ENCODE measurements around the gene CINP.

The CINP gene

GRCh38 chr14:102362545-102363181 is at the start of gene CINP, which contains the start of gene TECPR2:
Gene CINP, minus strand, starts transcription at chr14:102362890. Its CDS starts 39 bp downstream, at chr14:102362851.
Gene TECPR2, plus strand, starts transcription at chr14:102362941. Its CDS starts 13,781 bp downstream, at chr14:102376722.
- H3K27ac ChIP-seq (ENCODE audit: low read length): peak within 1 kb of the TSS; percentile 91
- TF ChIP-seq CTCF (IDR thresholded peaks at IDR 0.05; ENCODE audit: low read depth, low read length) (no peak), EZH2phosphoT487 (IDR thresholded peaks at IDR 0.05; ENCODE audit: low read depth) (no peak)

GRCh38 chr14:102408724-102409123 is 46.0 kb upstream of the CINP start:
- H3K27ac ChIP-seq (ENCODE audit: low read length): no peak overlapping the region
- H3K9me3 ChIP-seq (ENCODE audit: insufficient read depth, low read length): no peaks in the 10 kb centered on the region
- no peaks in the 10 kb centered on the region for H3K36me3 ChIP-seq (replicated peaks; ENCODE audit: low read depth, low read length)
- H3K4me3 ChIP-seq (ENCODE audit: low read length): no peak overlapping the region
- no peaks in the 10 kb centered on the region for H3K27me3 ChIP-seq (ENCODE audit: low read depth, low read length)
- no peaks in the 10 kb centered on the region for H4K20me1 ChIP-seq (ENCODE audit: insufficient read depth, low read length)
- H2AFZ ChIP-seq (ENCODE audit: low read depth, low read length): no peak overlapping the region
- no peak for TF ChIP-seq CTCF (IDR thresholded peaks at IDR 0.05; ENCODE audit: low read depth, low read length)
- no peak for TF ChIP-seq EZH2phosphoT487 (IDR thresholded peaks at IDR 0.05; ENCODE audit: low read depth)
- H3K4me2 ChIP-seq (ENCODE audit: low read length): no peak overlapping the region
- H3K4me1 ChIP-seq (ENCODE audit: low read length): no peaks in the 10 kb centered on the region
- H3K79me2 ChIP-seq (ENCODE audit: low read length): no peaks in the 10 kb centered on the region
- no peak overlapping the region for H3K9ac ChIP-seq (ENCODE audit: low read length)

More at GRCh38 chr14:102362545-102363181, at the start of gene CINP, which contains the start of gene TECPR2:
- H3K4me2 ChIP-seq (ENCODE audit: low read length): peak within 1 kb of the TSS; percentile 89
- no peaks in the 10 kb centered on the region for H3K27me3 ChIP-seq (ENCODE audit: low read depth, low read length)
- peaks cover 6% of the 10 kb centered on the region for H3K36me3 ChIP-seq (replicated peaks; ENCODE audit: low read depth, low read length)
- H2AFZ ChIP-seq (ENCODE audit: low read depth, low read length): peak within 1 kb of the TSS; percentile 50
- H4K20me1 ChIP-seq (ENCODE audit: insufficient read depth, low read length): no peaks in the 10 kb centered on the region
- peaks cover 13% of the 10 kb centered on the region for H3K79me2 ChIP-seq (ENCODE audit: low read length)
- H3K9me3 ChIP-seq (ENCODE audit: insufficient read depth, low read length): no peaks in the 10 kb centered on the region
- H3K9ac ChIP-seq (ENCODE audit: low read length): peak within 1 kb of the TSS; percentile 90
- peaks cover 16% of the 10 kb centered on the region for H3K4me1 ChIP-seq (ENCODE audit: low read length)
- peak within 1 kb of the TSS; percentile 88 for H3K4me3 ChIP-seq (ENCODE audit: low read length)

- Histone ChIP-seq H3K4me2 (ENCODE audit: low read length) (no peak overlapping the region), H2AFZ (ENCODE audit: low read depth, low read length) (no peak overlapping the region), H3K4me3 (ENCODE audit: low read length) (no peak overlapping the region), H3K9ac (ENCODE audit: low read length) (no peak overlapping the region), H3K9me3 (ENCODE audit: insufficient read depth, low read length) (peaks cover 9% of the 10 kb centered on the region; the same call in 1 of the 2 replicates), H3K27ac (ENCODE audit: low read length) (no peak overlapping the region), H3K79me2 (ENCODE audit: low read length) (no peaks in the 10 kb centered on the region), H4K20me1 (ENCODE audit: insufficient read depth, low read length) (no peaks in the 10 kb centered on the region), H3K27me3 (ENCODE audit: low read depth, low read length) (no peaks in the 10 kb centered on the region), H3K36me3 (replicated peaks; ENCODE audit: low read depth, low read length) (peaks cover 6% of the 10 kb centered on the region), H3K4me1 (ENCODE audit: low read length) (no peaks in the 10 kb centered on the region)
- no peak for TF ChIP-seq CTCF (IDR thresholded peaks at IDR 0.05; ENCODE audit: low read depth, low read length)
- no peak for TF ChIP-seq EZH2phosphoT487 (IDR thresholded peaks at IDR 0.05; ENCODE audit: low read depth)
These were observed 44.6 kb upstream of the CINP start for GRCh38 chr14:102407258-102407657.

- Histone ChIP-seq H4K20me1 (ENCODE audit: insufficient read depth, low read length) (no peaks in the 10 kb centered on the region), H3K4me3 (ENCODE audit: low read length) (no peak overlapping the region), H3K9me3 (ENCODE audit: insufficient read depth, low read length) (peaks cover 9% of the 10 kb centered on the region; the same call in 1 of the 2 replicates), H3K9ac (ENCODE audit: low read length) (no peak overlapping the region), H3K27me3 (ENCODE audit: low read depth, low read length) (no peaks in the 10 kb centered on the region), H3K27ac (ENCODE audit: low read length) (no peak overlapping the region), H2AFZ (ENCODE audit: low read depth, low read length) (no peak overlapping the region), H3K4me1 (ENCODE audit: low read length) (no peaks in the 10 kb centered on the region), H3K4me2 (ENCODE audit: low read length) (no peak overlapping the region), H3K36me3 (replicated peaks; ENCODE audit: low read depth, low read length) (peaks cover 16% of the 10 kb centered on the region), H3K79me2 (ENCODE audit: low read length) (no peaks in the 10 kb centered on the region)
- TF ChIP-seq EZH2phosphoT487 (IDR thresholded peaks at IDR 0.05; ENCODE audit: low read depth): no peak
- TF ChIP-seq CTCF (IDR thresholded peaks at IDR 0.05; ENCODE audit: low read depth, low read length): no peak
These were observed 40.3 kb upstream of the CINP start for GRCh38 chr14:102403028-102403427.

Data from OCI-LY3 (cell line).